K562 (cell line): ENCODE results near the gene PADI4. TPM values are rescaled to one million over a fixed set of nuclear protein-coding genes. Genes with fewer than 3 reads are reported as not detected.
A peak's percentile ranks its signal among the peaks of the same experiment; 100 is the strongest.

Source experiments
- BHLHE40 ChIP-seq: IDR thresholded peaks from 2 replicates; pipeline ENCODE4 v1.6.1; 2011; ENCODE audit warnings: low read length, improper control_type of control experiment
- CBFA2T3 ChIP-seq: fragments of 450-650 bp; IDR thresholded peaks from 2 replicates; pipeline ENCODE4 v1.6.1; 2017
- CHD7 ChIP-seq: fragments of 200-600 bp; sonication (generic); IDR thresholded peaks from one replicate; pipeline ENCODE4 v1.6.1; 2012; ENCODE audit warnings: mild to moderate bottlenecking, low read depth, low read length, inconsistent platforms
- CREB5 ChIP-seq: fragments of 250-450 bp; sonication (Bioruptor Pico); IDR thresholded peaks from 2 replicates; pipeline ENCODE4 v1.5.0; 2020; ENCODE audit warnings: mild to moderate bottlenecking
- ESRRA ChIP-seq: fragments of 450-650 bp; IDR thresholded peaks from 2 replicates; pipeline ENCODE4 v1.6.1; 2014; ENCODE audit warnings: low read depth, mild to moderate bottlenecking, moderate library complexity, borderline replicate concordance
- ETS2 ChIP-seq: IDR thresholded peaks from 2 replicates; pipeline ENCODE4 v1.6.1; 2016; ENCODE audit warnings: borderline replicate concordance, missing genetic modification characterization, mild to moderate bottlenecking, moderate library complexity, missing compliant biosample characterization; ENCODE audit not compliant: poor library complexity, severe bottlenecking
- MAFG ChIP-seq: fragments of 450-650 bp; conservative IDR thresholded peaks from 2 replicates; pipeline ENCODE4 v1.6.1; 2016; ENCODE audit warnings: missing genetic modification characterization, missing compliant biosample characterization
- MCM3 ChIP-seq: fragments of 450-650 bp; IDR thresholded peaks from 2 replicates; pipeline ENCODE4 v1.6.1; 2016
- NFE2 ChIP-seq: IDR thresholded peaks from 2 replicates; pipeline ENCODE4 v1.6.1; 2014; ENCODE audit warnings: antibody characterized with exemption, low read depth
- NFIC ChIP-seq: fragments of 450-650 bp; IDR thresholded peaks from 2 replicates; pipeline ENCODE4 v1.6.1; 2017; ENCODE audit warnings: mild to moderate bottlenecking, inconsistent platforms
- TAL1 ChIP-seq: fragments of 450-650 bp; IDR thresholded peaks from 2 replicates; pipeline ENCODE4 v1.6.1; 2016; ENCODE audit warnings: mild to moderate bottlenecking
- TCF7L2 ChIP-seq: fragments of 150-350 bp; IDR thresholded peaks from 2 replicates; pipeline ENCODE4 v1.6.1; 2016; ENCODE audit warnings: low read depth, mild to moderate bottlenecking, low read length, moderate library complexity
- YY1 ChIP-seq, 3 experiments: IDR thresholded peaks; 2 replicates each; pipeline ENCODE4 v1.6.1; 2011; ENCODE audit warnings: low read length in 2 of 3, mild to moderate bottlenecking in 2 of 3, moderate library complexity in 2 of 3, borderline replicate concordance in 1 of 3, control low read depth in 1 of 3, low read depth in 1 of 3; ENCODE audit not compliant: insufficient read depth in 3 of 3, insufficient replicate concordance in 2 of 3, control insufficient read depth in 1 of 3, insufficient read length in 1 of 3; ENCODE audit errors: extremely low read depth in 1 of 3
- ZC3H4 ChIP-seq: sonication (generic); formaldehyde crosslinking; IDR thresholded peaks from 2 replicates; pipeline ENCODE4 v1.9.0; 2021; ENCODE audit warnings: missing genetic modification reagents, borderline replicate concordance
- ZFPM2 ChIP-seq: fragments of 250-450 bp; sonication (Bioruptor Pico); IDR thresholded peaks from 2 replicates; pipeline ENCODE4 v1.5.1; 2022; ENCODE audit warnings: mild to moderate bottlenecking
- ZNF3 ChIP-seq: fragments of 250-450 bp; sonication (Bioruptor Pico); IDR thresholded peaks from 2 replicates; pipeline ENCODE4 v1.5.0; 2021; ENCODE audit warnings: mild to moderate bottlenecking, moderate library complexity
- ZNF79 ChIP-seq: fragments of 250-450 bp; sonication (Bioruptor Pico); IDR thresholded peaks from 2 replicates; pipeline ENCODE4 v1.4.0; 2020; ENCODE audit warnings: low read depth, mild to moderate bottlenecking, moderate library complexity
- polyA plus RNA-seq, 8 experiments: library from polyadenylated mRNA; depleted of rRNA in 4 of 8; stranded (reverse) in 5 of 8; unstranded in 3 of 8; fragments of >200 nt; fragmentation: Nextera tagmentation in 2 of 8; fragmentation: Illumina TruSeq in 1 of 8; extraction: Ambion mirVana in 2 of 8; extraction: Trizol in 1 of 8; gene quantifications; 2 replicates each; pipeline versions ENCODE4 v1.2.1 to v1.2.3, GENCODE V29; 2011 to 2014; ENCODE audit warnings: inconsistent platforms in 1 of 8, missing spikeins in 1 of 8
- total RNA-seq, 7 experiments: library from RNA; depleted of rRNA in 6 of 7; stranded (reverse); fragments of >200 nt in 6 of 7; fragmentation: Illumina TruSeq in 2 of 7; extraction: Trizol in 2 of 7; gene quantifications; 2 replicates each; pipeline versions ENCODE4 v1.2.1 to v1.2.3, GENCODE V29; 2011 to 2021; ENCODE audit warnings: low replicate concordance in 1 of 7

PADI4 gene
- total and polyA plus RNA-seq, 9 of the 15 experiments (the other 6 are each of a cell fraction or from before 2014, with no cell fraction given), result 0.22 to 0.33 TPM; not detected in 7

- TF ChIP-seq CHD7 (no peak), MAFG (tag) (peak; percentile 67), YY1 (IDR thresholded peaks at IDR 0.05; ENCODE audit: borderline replicate concordance in 1 of 3, control insufficient read depth in 1 of 3, extremely low read depth in 1 of 3, insufficient read depth in 3 of 3, insufficient read length in 1 of 3, insufficient replicate concordance in 2 of 3, low read depth in 1 of 3, low read length in 2 of 3) (no peak), ETS2 (tag) (no peak), TAL1 (peak; percentile 17; the same call in 1 of the 2 replicates), CREB5 (CRISPR knock-in tag) (no peak), ESRRA (no peak), TCF7L2 (no peak), CBFA2T3 (peak; percentile 33; the same call in 1 of the 2 replicates), ZNF3 (no peak), BHLHE40 (0 out of 2 replicates have a peak, but pooled peaks have one; percentile 10), NFE2 (0 out of 2 replicates have a peak, but pooled peaks have one; percentile 20), ZFPM2 (CRISPR knock-in tag) (no peak), ZNF79 (CRISPR knock-in tag) (no peak), MCM3 (no peak), ZC3H4 (no peak), NFIC (peak; percentile 63)
Measured at GRCh38 chr1:17392199-17392740, 84.3 kb downstream of the PADI4 start (continued).
